K562 (cell line): ENCODE measurements around the gene N4BP3. TPM values are rescaled to one million over a fixed set of nuclear protein-coding genes. Genes with fewer than 3 reads are reported as not detected.
A peak's percentile ranks its signal among the peaks of the same experiment; 100 is the strongest.

Experiments
- BCLAF1 ChIP-seq, 2 experiments: fragments of 450-650 bp in 1 of 2; IDR thresholded peaks; 2 replicates each; pipeline ENCODE4 v1.6.1; 2011 to 2017; ENCODE audit warnings: low read depth in 2 of 2, antibody characterized with exemption in 1 of 2, borderline replicate concordance in 1 of 2, low read length in 1 of 2, mild to moderate bottlenecking in 1 of 2, mixed read lengths in 1 of 2; ENCODE audit not compliant: control insufficient read depth in 1 of 2
- CCAR2 ChIP-seq: fragments of 200-400 bp; formaldehyde crosslinking; IDR thresholded peaks from 2 replicates; pipeline ENCODE4 v1.6.1; 2017; ENCODE audit warnings: mild to moderate bottlenecking, low read depth, low read length
- CTCF ChIP-seq, 3 experiments: IDR thresholded peaks in 2 of 3; conservative IDR thresholded peaks in 1 of 3; 2 replicates each; pipeline ENCODE4 v1.5.1; 2011 to 2012; ENCODE audit warnings: low read length in 3 of 3, mild to moderate bottlenecking in 3 of 3, control low read depth in 2 of 3, improper control_type of control experiment in 1 of 3, inconsistent platforms in 1 of 3, low read depth in 1 of 3, mixed read lengths in 1 of 3, moderate library complexity in 1 of 3; ENCODE audit not compliant: insufficient read depth in 2 of 3
- HOXB6 ChIP-seq: fragments of 250-450 bp; sonication (Bioruptor Pico); IDR thresholded peaks from 2 replicates; pipeline ENCODE4 v1.5.1; 2022; ENCODE audit warnings: mild to moderate bottlenecking, borderline replicate concordance
- KDM2B ChIP-seq: fragments of 250-450 bp; sonication (Bioruptor Pico); IDR thresholded peaks from 2 replicates; pipeline ENCODE4 v1.8.0; 2021; ENCODE audit warnings: mild to moderate bottlenecking, moderate library complexity
- TEAD2 ChIP-seq: fragments of 450-650 bp; IDR thresholded peaks from 2 replicates; pipeline ENCODE4 v1.6.1; 2016; ENCODE audit warnings: missing genetic modification characterization, control low read depth, missing compliant biosample characterization
- YY1 ChIP-seq, 3 experiments: IDR thresholded peaks; 2 replicates each; pipeline ENCODE4 v1.6.1; 2011; ENCODE audit warnings: low read length in 2 of 3, mild to moderate bottlenecking in 2 of 3, moderate library complexity in 2 of 3, borderline replicate concordance in 1 of 3, control low read depth in 1 of 3, low read depth in 1 of 3; ENCODE audit not compliant: insufficient read depth in 3 of 3, insufficient replicate concordance in 2 of 3, control insufficient read depth in 1 of 3, insufficient read length in 1 of 3; ENCODE audit errors: extremely low read depth in 1 of 3
- ZBTB1 ChIP-seq: sonication (generic); formaldehyde crosslinking; IDR thresholded peaks from 2 replicates; pipeline ENCODE4 v1.8.1; 2023; ENCODE audit warnings: missing genetic modification reagents, low read depth, mild to moderate bottlenecking, borderline replicate concordance
- ZEB2 ChIP-seq: fragments of 450-650 bp; IDR thresholded peaks from 2 replicates; pipeline ENCODE4 v1.6.1; 2016
- ZNF589 ChIP-seq: fragments of 200-800 bp; sonication (Bioruptor generic); IDR thresholded peaks from 2 replicates; pipeline ENCODE4 v1.6.1; 2016; ENCODE audit warnings: low read depth, missing genetic modification characterization, missing compliant biosample characterization
- ZNF77 ChIP-seq: fragments of 250-450 bp; sonication (Bioruptor Pico); IDR thresholded peaks from 2 replicates; pipeline ENCODE4 v1.5.0; 2020
- polyA plus RNA-seq, 8 experiments: library from polyadenylated mRNA; depleted of rRNA in 4 of 8; stranded (reverse) in 5 of 8; unstranded in 3 of 8; fragments of >200 nt; fragmentation: Nextera tagmentation in 2 of 8; fragmentation: Illumina TruSeq in 1 of 8; extraction: Ambion mirVana in 2 of 8; extraction: Trizol in 1 of 8; gene quantifications; 2 replicates each; pipeline versions ENCODE4 v1.2.1 to v1.2.3, GENCODE V29; 2011 to 2014; ENCODE audit warnings: inconsistent platforms in 1 of 8, missing spikeins in 1 of 8
- total RNA-seq, 7 experiments: library from RNA; depleted of rRNA in 6 of 7; stranded (reverse); fragments of >200 nt in 6 of 7; fragmentation: Illumina TruSeq in 2 of 7; extraction: Trizol in 2 of 7; gene quantifications; 2 replicates each; pipeline versions ENCODE4 v1.2.1 to v1.2.3, GENCODE V29; 2011 to 2021; ENCODE audit warnings: low replicate concordance in 1 of 7
- TF ChIP-seq, protein P1 (sequence below): sonication (generic); formaldehyde crosslinking; IDR thresholded peaks from 2 replicates; pipeline ENCODE4 v1.8.1; 2023; ENCODE audit warnings: mild to moderate bottlenecking, missing genetic modification reagents, moderate library complexity
- TF ChIP-seq, protein P2 (sequence below): fragments of 450-650 bp; formaldehyde crosslinking; IDR thresholded peaks from 2 replicates; pipeline ENCODE4 v1.4.0; 2022; ENCODE audit warnings: missing genetic modification characterization

Gene N4BP3
- total and polyA plus RNA-seq, 9 of the 15 experiments (the other 6 are each of a cell fraction or from before 2014, with no cell fraction given), result 0.06 to 7.0 (median 2.4) TPM

GRCh38 chr5:178113141-178113787 is at the start of gene N4BP3 (continued):
- TF ChIP-seq CTCF (IDR thresholded peaks at IDR 0.05 in 2 of 3, conservative IDR thresholded peaks at IDR 0.05 in 1 of 3; ENCODE audit: insufficient read depth in 2 of 3, low read depth in 1 of 3, low read length in 3 of 3), result peak; percentile 19 to 61 (median 34); a peak in 4 of 6 replicates
- TF ChIP-seq TEAD2 (tag), result no peak
- peak in 2 of 3 experiments; percentile 73 to 81 for TF ChIP-seq YY1 (IDR thresholded peaks at IDR 0.05; ENCODE audit: borderline replicate concordance in 1 of 3, control insufficient read depth in 1 of 3, extremely low read depth in 1 of 3, insufficient read depth in 3 of 3, insufficient read length in 1 of 3, insufficient replicate concordance in 2 of 3, low read depth in 1 of 3, low read length in 2 of 3)
- TF ChIP-seq KDM2B, result peak; percentile 52; the same call in 1 of the 2 replicates
- peak; percentile 46; the same call in 1 of the 2 replicates for TF ChIP-seq ZBTB1 (CRISPR knock-in tag)
- TF ChIP-seq, protein P1, sequence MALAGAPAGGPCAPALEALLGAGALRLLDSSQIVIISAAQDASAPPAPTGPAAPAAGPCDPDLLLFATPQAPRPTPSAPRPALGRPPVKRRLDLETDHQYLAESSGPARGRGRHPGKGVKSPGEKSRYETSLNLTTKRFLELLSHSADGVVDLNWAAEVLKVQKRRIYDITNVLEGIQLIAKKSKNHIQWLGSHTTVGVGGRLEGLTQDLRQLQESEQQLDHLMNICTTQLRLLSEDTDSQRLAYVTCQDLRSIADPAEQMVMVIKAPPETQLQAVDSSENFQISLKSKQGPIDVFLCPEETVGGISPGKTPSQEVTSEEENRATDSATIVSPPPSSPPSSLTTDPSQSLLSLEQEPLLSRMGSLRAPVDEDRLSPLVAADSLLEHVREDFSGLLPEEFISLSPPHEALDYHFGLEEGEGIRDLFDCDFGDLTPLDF (CRISPR knock-in tag), result peak; percentile 61; the same call in 1 of the 2 replicates
- TF ChIP-seq, protein P2, sequence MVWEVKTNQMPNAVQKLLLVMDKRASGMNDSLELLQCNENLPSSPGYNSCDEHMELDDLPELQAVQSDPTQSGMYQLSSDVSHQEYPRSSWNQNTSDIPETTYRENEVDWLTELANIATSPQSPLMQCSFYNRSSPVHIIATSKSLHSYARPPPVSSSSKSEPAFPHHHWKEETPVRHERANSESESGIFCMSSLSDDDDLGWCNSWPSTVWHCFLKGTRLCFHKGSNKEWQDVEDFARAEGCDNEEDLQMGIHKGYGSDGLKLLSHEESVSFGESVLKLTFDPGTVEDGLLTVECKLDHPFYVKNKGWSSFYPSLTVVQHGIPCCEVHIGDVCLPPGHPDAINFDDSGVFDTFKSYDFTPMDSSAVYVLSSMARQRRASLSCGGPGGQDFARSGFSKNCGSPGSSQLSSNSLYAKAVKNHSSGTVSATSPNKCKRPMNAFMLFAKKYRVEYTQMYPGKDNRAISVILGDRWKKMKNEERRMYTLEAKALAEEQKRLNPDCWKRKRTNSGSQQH, result no peak
- no peak for TF ChIP-seq HOXB6 (CRISPR knock-in tag)
- 0 out of 4 replicates have a peak, but pooled peaks of 1 of the 2 experiments have one; percentile 49 for TF ChIP-seq BCLAF1 (IDR thresholded peaks at IDR 0.05; ENCODE audit: borderline replicate concordance in 1 of 2, control insufficient read depth in 1 of 2, low read depth in 2 of 2, low read length in 1 of 2)
- no peak for TF ChIP-seq ZNF77
- no peak for TF ChIP-seq ZEB2
- peak; percentile 46; the same call in 1 of the 2 replicates for TF ChIP-seq ZNF589 (CRISPR knock-in tag)
- no peak for TF ChIP-seq CCAR2
